H1 (cell line): ENCODE measurements around the gene SEPTIN7. TPM values are rescaled to one million over a fixed set of nuclear protein-coding genes. Genes with fewer than 3 reads are reported as not detected.

Experiments
- CTCF ChIA-PET: fragments of 300-600 bp; sonication (Branson Sonifier 250); formaldehyde crosslinking; loops from one replicate; lab custom pipeline; 2021; ENCODE audit not compliant: partially characterized antibody; lab: Charles Lee
- POLR2A ChIA-PET: fragments of 300-600 bp; sonication (Branson Sonifier 250); formaldehyde crosslinking; loops from one replicate; lab custom pipeline; 2021; ENCODE audit warnings: inconsistent platforms; ENCODE audit not compliant: partially characterized antibody; lab: Charles Lee
- DNase-seq, 2 experiments: peaks; one replicate each; pipeline versions ENCODE4 v3.0.0 to v3.0.0-alpha.2; 2010 to 2022; ENCODE audit warnings: low spot score in 2 of 2, low read depth in 1 of 2, mixed read lengths in 1 of 2
- FAIRE-seq: peaks from 2 replicates; lab custom pipeline; 2011; peaks lifted over from hg19 to GRCh38; lab: Jason Lieb, UNC
- H2AFZ ChIP-seq: 2 replicates; pipeline ENCODE4 v1.8.1; 2012; ENCODE audit warnings: low read length, inconsistent platforms
- H2AK5ac ChIP-seq: 2 replicates; pipeline ENCODE4 v1.6.1; 2013; ENCODE audit warnings: low read depth, low read length
- H2BK120ac ChIP-seq: replicated peaks from 2 replicates; pipeline ENCODE3; 2013; ENCODE audit warnings: low read depth, low read length, inconsistent platforms
- H2BK12ac ChIP-seq: 2 replicates; pipeline ENCODE4 v1.6.1; 2013; ENCODE audit warnings: low read depth, low read length
- H2BK15ac ChIP-seq: 2 replicates; pipeline ENCODE4 v1.6.1; 2013; ENCODE audit warnings: low read length
- H2BK20ac ChIP-seq: 2 replicates; pipeline ENCODE4 v1.6.1; 2013; ENCODE audit warnings: low read length
- H2BK5ac ChIP-seq: 2 replicates; pipeline ENCODE4 v1.6.1; 2013; ENCODE audit warnings: low read depth, low read length
- H3K14ac ChIP-seq: 2 replicates; pipeline ENCODE4 v1.6.1; 2013; ENCODE audit warnings: inconsistent platforms; ENCODE audit not compliant: insufficient read length
- H3K18ac ChIP-seq: 2 replicates; pipeline ENCODE4 v1.6.1; 2013; ENCODE audit warnings: low read length; ENCODE audit errors: extremely low read depth
- H3K23ac ChIP-seq: 2 replicates; pipeline ENCODE4 v1.6.1; 2013; ENCODE audit warnings: inconsistent platforms; ENCODE audit not compliant: insufficient read length
- H3K23me2 ChIP-seq: 2 replicates; pipeline ENCODE4 v1.6.1; 2013; ENCODE audit warnings: low read depth, low read length
- H3K27ac ChIP-seq: 2 replicates; pipeline ENCODE4 v1.6.1; 2011; ENCODE audit warnings: low read depth, low read length, inconsistent platforms
- H3K27me3 ChIP-seq, 4 experiments: replicated peaks in 1 of 4; 1 replicate in 1 of 4; 2 replicates in 3 of 4; pipeline versions ENCODE4 v1.6.1 to v1.8.1; 2011 to 2013; ENCODE audit warnings: low read length in 3 of 4, mild to moderate bottlenecking in 3 of 4, inconsistent platforms in 2 of 4, mixed read lengths in 2 of 4, moderate library complexity in 1 of 4; ENCODE audit not compliant: control insufficient read depth in 3 of 4, insufficient read depth in 3 of 4; ENCODE audit errors: extremely low read depth in 1 of 4
- H3K36me3 ChIP-seq, 4 experiments: 2 replicates each; pipeline versions ENCODE4 v1.6.1 to v1.8.1; 2011 to 2013; ENCODE audit warnings: mild to moderate bottlenecking in 4 of 4, low read length in 3 of 4, moderate library complexity in 2 of 4, control low read depth in 1 of 4, inconsistent platforms in 1 of 4; ENCODE audit not compliant: insufficient read depth in 4 of 4, control insufficient read depth in 2 of 4
- H3K4ac ChIP-seq: replicated peaks from 2 replicates; pipeline ENCODE3; 2013; ENCODE audit warnings: low read length, low read depth, mixed read lengths, inconsistent platforms; ENCODE audit not compliant: insufficient read length
- H3K4me1 ChIP-seq, 4 experiments: replicated peaks in 1 of 4; 1 replicate in 1 of 4; 2 replicates in 3 of 4; pipeline versions ENCODE4 v1.6.1 to v1.8.1; 2011 to 2013; ENCODE audit warnings: low read length in 3 of 4, inconsistent platforms in 2 of 4, mixed read lengths in 1 of 4; ENCODE audit not compliant: insufficient read depth in 4 of 4, control insufficient read depth in 3 of 4
- H3K4me2 ChIP-seq, 2 experiments: 2 replicates each; pipeline versions ENCODE4 v1.6.1 to v1.8.1; 2011 to 2013; ENCODE audit warnings: low read depth in 2 of 2, low read length in 2 of 2, control low read depth in 1 of 2, inconsistent platforms in 1 of 2, mild to moderate bottlenecking in 1 of 2; ENCODE audit not compliant: insufficient read depth in 1 of 2
- H3K4me3 ChIP-seq, 4 experiments: fragments of 200-600, 300-600 bp in 1 of 4; sonication (generic), shearing (Covaris generic), sonication (Bioruptor Twin) in 1 of 4; 2 replicates each; pipeline versions ENCODE4 v1.5.1 to v1.8.1; 2011 to 2016; ENCODE audit warnings: low read length in 4 of 4, low read depth in 3 of 4, control low read depth in 2 of 4, inconsistent platforms in 2 of 4, mild to moderate bottlenecking in 2 of 4, mixed read lengths in 1 of 4, moderate library complexity in 1 of 4; ENCODE audit not compliant: insufficient read depth in 2 of 4; ENCODE audit errors: extremely low read depth in 1 of 4
- H3K56ac ChIP-seq: replicated peaks from 2 replicates; pipeline ENCODE3; 2013; ENCODE audit warnings: low read depth, mild to moderate bottlenecking, mixed read lengths, low read length, inconsistent platforms; ENCODE audit not compliant: insufficient read length
- H3K79me1 ChIP-seq: 2 replicates; pipeline ENCODE4 v1.6.1; 2013; ENCODE audit warnings: low read depth, low read length, control low read depth
- H3K79me2 ChIP-seq, 2 experiments: 2 replicates each; pipeline versions ENCODE4 v1.6.1 to v1.8.1; 2012 to 2013; ENCODE audit warnings: low read length in 2 of 2, mild to moderate bottlenecking in 2 of 2, inconsistent platforms in 1 of 2; ENCODE audit not compliant: insufficient read depth in 2 of 2, control insufficient read depth in 1 of 2
- H3K9ac ChIP-seq, 4 experiments: replicated peaks in 1 of 4; 1 replicate in 1 of 4; 2 replicates in 3 of 4; pipeline versions ENCODE4 v1.6.1 to v1.8.1; 2011 to 2013; ENCODE audit warnings: low read depth in 3 of 4, low read length in 3 of 4, control low read depth in 2 of 4, mild to moderate bottlenecking in 2 of 4, moderate library complexity in 2 of 4, inconsistent platforms in 1 of 4; ENCODE audit errors: extremely low read depth in 1 of 4
- H3K9me3 ChIP-seq, 2 experiments: 2 replicates each; pipeline versions ENCODE4 v1.6.1 to v1.8.1; 2012 to 2013; ENCODE audit warnings: mild to moderate bottlenecking in 2 of 2, moderate library complexity in 2 of 2, control low read depth in 1 of 2, inconsistent platforms in 1 of 2, low read depth in 1 of 2, low read length in 1 of 2, mixed read lengths in 1 of 2; ENCODE audit not compliant: insufficient read depth in 2 of 2
- H4K20me1 ChIP-seq, 2 experiments: replicated peaks in 1 of 2; 2 replicates each; pipeline versions ENCODE3 to v1.8.1; 2011 to 2013; ENCODE audit warnings: inconsistent platforms in 2 of 2, low read length in 2 of 2, mild to moderate bottlenecking in 1 of 2; ENCODE audit not compliant: insufficient read depth in 2 of 2, control insufficient read depth in 1 of 2
- H4K5ac ChIP-seq: 2 replicates; pipeline ENCODE4 v1.6.1; 2013; ENCODE audit warnings: low read length, low read depth, mixed read lengths, inconsistent platforms; ENCODE audit not compliant: insufficient read length
- H4K8ac ChIP-seq: 2 replicates; pipeline ENCODE4 v1.8.0; 2013; ENCODE audit warnings: mild to moderate bottlenecking, moderate library complexity, low read length, inconsistent platforms; ENCODE audit not compliant: insufficient read depth; ENCODE audit errors: extremely low read depth
- H4K91ac ChIP-seq: replicated peaks from 2 replicates; pipeline ENCODE3; 2013; ENCODE audit warnings: low read length, mixed read lengths, inconsistent platforms; ENCODE audit not compliant: insufficient read length
- SIRT6 ChIP-seq: IDR thresholded peaks from one replicate; pipeline ENCODE4 v1.7.1; 2012; ENCODE audit warnings: low read length, inconsistent platforms
- WGBS, 2 experiments: shearing (Covaris generic) in 1 of 2; methylation state at CpG; one replicate each; pipeline versions ENCODE4 v1.1.6 to v1.1.7; 2013 to 2015; ENCODE audit warnings: low lambda C conversion rate in 2 of 2, mixed read lengths in 2 of 2, inconsistent platforms in 1 of 2, low coverage in 1 of 2, missing lambda C conversion rate in 1 of 2; ENCODE audit not compliant: insufficient replicate concordance in 2 of 2, insufficient coverage in 1 of 2, insufficient read length in 1 of 2; ENCODE audit errors: extremely low coverage in 1 of 2, missing lambda C conversion rate in 1 of 2; 5-methylcytosine and 5-hydroxymethylcytosine counted together
- polyA plus RNA-seq, 7 experiments: library from polyadenylated mRNA; depleted of rRNA in 3 of 7; stranded (reverse) in 5 of 7; unstranded in 2 of 7; fragments of >200 nt in 5 of 7; fragments of 200-250 nt in 2 of 7; gene quantifications; 1 replicate in 5 of 7; 2 replicates in 1 of 7; 4 replicates in 1 of 7; pipeline versions ENCODE4 v1.2.1 to v1.2.3, GENCODE V29; 2011 to 2013; ENCODE audit warnings: missing spikeins in 2 of 7, mixed read lengths in 2 of 7
- total RNA-seq: library from RNA; stranded (reverse); fragmentation: NEBNext Ultra II Directional; extraction: Animal tissue kit (Norgen Biotek cat#: 25700); gene quantifications from 2 replicates; pipeline ENCODE4 v1.2.1, GENCODE V29; 2021

The SEPTIN7 gene
- total and polyA plus RNA-seq, 2 of the 8 experiments (the other 6 are each of a cell fraction or from before 2014, with no cell fraction given), result 85.3 to 183 TPM

GRCh38 chr7:35780070-35780469, 20.8 kb upstream of the SEPTIN7 start:
- Histone ChIP-seq H3K4me3 (no peak overlapping the region), H2AK5ac (no peak overlapping the region), H2BK12ac (no peak overlapping the region), H4K20me1 (no peaks in the 10 kb centered on the region), H3K4me2 (no peak overlapping the region), H3K23me2 (no peaks in the 10 kb centered on the region), H4K5ac (no peak overlapping the region), H3K27me3 (no peaks in the 10 kb centered on the region), H3K36me3 (no peaks in the 10 kb centered on the region), H3K27ac (no peak overlapping the region), H3K79me2 (no peaks in the 10 kb centered on the region), H3K14ac (no peak overlapping the region), H2AFZ (no peak overlapping the region), H3K79me1 (no peaks in the 10 kb centered on the region), H3K9ac (no peak overlapping the region), H2BK120ac (no peak overlapping the region), H3K9me3 (no peaks in the 10 kb centered on the region), H3K23ac (no peak overlapping the region), H3K4me1 (no peaks in the 10 kb centered on the region), H3K18ac (no peak overlapping the region), H2BK20ac (no peak overlapping the region), H3K56ac (no peak overlapping the region), H2BK15ac (no peak overlapping the region), H3K4ac (no peak overlapping the region), H4K91ac (no peak overlapping the region), H4K8ac (no peak overlapping the region), H2BK5ac (no peak overlapping the region)
- FAIRE-seq (no peak), DNase-seq (no peak)
- WGBS, 2 experiments, result 94% methylated on average over 1 of the region's 1 CpG; no CpG with 5 or more reads in 1 of the 2 experiments
- ChIA-PET POLR2A (no interaction called here), CTCF (no interaction called here)
- no peak for TF ChIP-seq SIRT6
